HL-60 (cell line): ENCODE data around the gene CLECL1.

Experiments
- DNase-seq, 2 experiments: peaks; one replicate each; pipeline ENCODE4 v3.0.0-alpha.2; 2010 to 2020; ENCODE audit warnings: low read depth in 1 of 2, low spot score in 1 of 2
- H3K27ac ChIP-seq: fragments of 250-450 bp; sonication (Bioruptor Pico); replicated peaks from 2 replicates; pipeline ENCODE4 v1.5.1; 2020; ENCODE audit warnings: mild to moderate bottlenecking, moderate library complexity
- H3K27me3 ChIP-seq: fragments of 250-450 bp; sonication (Bioruptor Pico); 2 replicates; pipeline ENCODE4 v1.5.1; 2021; ENCODE audit warnings: mild to moderate bottlenecking, moderate library complexity; ENCODE audit not compliant: insufficient read depth, poor library complexity, severe bottlenecking
- H3K4me3 ChIP-seq: replicated peaks from 2 replicates; pipeline ENCODE4 v1.5.1; 2011; ENCODE audit warnings: mild to moderate bottlenecking, control low read depth, low read length; ENCODE audit not compliant: insufficient read depth
- GABPA ChIP-seq: IDR thresholded peaks from 2 replicates; pipeline ENCODE4 v1.6.1; 2012; ENCODE audit warnings: low read depth
- POLR2AphosphoS5 ChIP-seq: IDR thresholded peaks from 2 replicates; pipeline ENCODE4 v1.6.1; 2012; ENCODE audit warnings: low read depth
- REST ChIP-seq: IDR thresholded peaks from 2 replicates; pipeline ENCODE4 v1.6.1; 2012; ENCODE audit warnings: low read depth; ENCODE audit not compliant: insufficient replicate concordance
- SPI1 ChIP-seq: IDR thresholded peaks from 2 replicates; pipeline ENCODE4 v1.6.1; 2012; ENCODE audit warnings: low read depth, mild to moderate bottlenecking, borderline replicate concordance
- TF ChIP-seq, protein P1 (sequence below): IDR thresholded peaks from one replicate; pipeline ENCODE4 v1.5.1; 2011; ENCODE audit warnings: low read length, control low read depth, inconsistent platforms; ENCODE audit not compliant: insufficient read depth

The CLECL1 gene

GRCh38 chr12:9721394-9722092 lies 11.4 kb downstream of the CLECL1 start:
- no peak overlapping the region for H3K4me3 ChIP-seq
- H3K27ac ChIP-seq = no peak overlapping the region
- no peaks in the 10 kb centered on the region for H3K27me3 ChIP-seq
- DNase-seq = no peak
- TF ChIP-seq GABPA = no peak
- TF ChIP-seq REST = no peak
- TF ChIP-seq, protein P1, sequence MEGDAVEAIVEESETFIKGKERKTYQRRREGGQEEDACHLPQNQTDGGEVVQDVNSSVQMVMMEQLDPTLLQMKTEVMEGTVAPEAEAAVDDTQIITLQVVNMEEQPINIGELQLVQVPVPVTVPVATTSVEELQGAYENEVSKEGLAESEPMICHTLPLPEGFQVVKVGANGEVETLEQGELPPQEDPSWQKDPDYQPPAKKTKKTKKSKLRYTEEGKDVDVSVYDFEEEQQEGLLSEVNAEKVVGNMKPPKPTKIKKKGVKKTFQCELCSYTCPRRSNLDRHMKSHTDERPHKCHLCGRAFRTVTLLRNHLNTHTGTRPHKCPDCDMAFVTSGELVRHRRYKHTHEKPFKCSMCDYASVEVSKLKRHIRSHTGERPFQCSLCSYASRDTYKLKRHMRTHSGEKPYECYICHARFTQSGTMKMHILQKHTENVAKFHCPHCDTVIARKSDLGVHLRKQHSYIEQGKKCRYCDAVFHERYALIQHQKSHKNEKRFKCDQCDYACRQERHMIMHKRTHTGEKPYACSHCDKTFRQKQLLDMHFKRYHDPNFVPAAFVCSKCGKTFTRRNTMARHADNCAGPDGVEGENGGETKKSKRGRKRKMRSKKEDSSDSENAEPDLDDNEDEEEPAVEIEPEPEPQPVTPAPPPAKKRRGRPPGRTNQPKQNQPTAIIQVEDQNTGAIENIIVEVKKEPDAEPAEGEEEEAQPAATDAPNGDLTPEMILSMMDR = no peak
- no peak for TF ChIP-seq SPI1

- no peak overlapping the region for H3K4me3 ChIP-seq
- H3K27ac ChIP-seq = no peak overlapping the region
Measured at GRCh38 chr12:9719790-9720189, 13.1 kb downstream of the CLECL1 start.

GRCh38 chr12:9718968-9719367 lies 13.9 kb downstream of the CLECL1 start:
- H3K4me3 ChIP-seq = no peak overlapping the region
- TF ChIP-seq REST (no peak), SPI1 (no peak), POLR2AphosphoS5 (no peak), GABPA (no peak)
- TF ChIP-seq, protein P1 = no peak
- no peak for DNase-seq
- H3K27ac ChIP-seq = no peak overlapping the region
- no peaks in the 10 kb centered on the region for H3K27me3 ChIP-seq

More at GRCh38 chr12:9719790-9720189, 13.1 kb downstream of the CLECL1 start:
- no peak for TF ChIP-seq REST
- DNase-seq = no peak
- no peaks in the 10 kb centered on the region for H3K27me3 ChIP-seq
